AG04449 (cell line): Measurements from ENCODE around the gene GLRA2.

ENCODE experiments used
- CTCF ChIA-PET: fragments of 350-600 bp; formaldehyde crosslinking; extraction: SDS; loops from one replicate; lab custom pipeline; 2021; ENCODE audit warnings: antibody characterized with exemption; lab: Yijun Ruan, JAX
- POLR2A ChIA-PET: fragments of 400-600, 350-600 bp; formaldehyde crosslinking; extraction: SDS; loops from one replicate; lab custom pipeline; 2020; ENCODE audit warnings: antibody characterized with exemption, inconsistent platforms; lab: Yijun Ruan, JAX
- DNase-seq: peaks from one replicate; pipeline ENCODE4 v3.0.0-alpha.2; 2010; ENCODE audit warnings: low read depth, low spot score
- H3K4me3 ChIP-seq: 2 replicates; pipeline ENCODE4 v1.5.1; 2011; ENCODE audit warnings: low read depth, mild to moderate bottlenecking, control low read depth, low read length
- TF ChIP-seq, protein P1 (sequence below): IDR thresholded peaks from one replicate; pipeline ENCODE4 v1.5.1; 2011; ENCODE audit warnings: mild to moderate bottlenecking, moderate library complexity, low read length, control low read depth, inconsistent platforms; ENCODE audit not compliant: insufficient read depth; ENCODE audit errors: missing control alignments

GLRA2 gene

GRCh38 chrX:14738643-14739042, 209.3 kb downstream of the GLRA2 start:
- TF ChIP-seq, protein P1, sequence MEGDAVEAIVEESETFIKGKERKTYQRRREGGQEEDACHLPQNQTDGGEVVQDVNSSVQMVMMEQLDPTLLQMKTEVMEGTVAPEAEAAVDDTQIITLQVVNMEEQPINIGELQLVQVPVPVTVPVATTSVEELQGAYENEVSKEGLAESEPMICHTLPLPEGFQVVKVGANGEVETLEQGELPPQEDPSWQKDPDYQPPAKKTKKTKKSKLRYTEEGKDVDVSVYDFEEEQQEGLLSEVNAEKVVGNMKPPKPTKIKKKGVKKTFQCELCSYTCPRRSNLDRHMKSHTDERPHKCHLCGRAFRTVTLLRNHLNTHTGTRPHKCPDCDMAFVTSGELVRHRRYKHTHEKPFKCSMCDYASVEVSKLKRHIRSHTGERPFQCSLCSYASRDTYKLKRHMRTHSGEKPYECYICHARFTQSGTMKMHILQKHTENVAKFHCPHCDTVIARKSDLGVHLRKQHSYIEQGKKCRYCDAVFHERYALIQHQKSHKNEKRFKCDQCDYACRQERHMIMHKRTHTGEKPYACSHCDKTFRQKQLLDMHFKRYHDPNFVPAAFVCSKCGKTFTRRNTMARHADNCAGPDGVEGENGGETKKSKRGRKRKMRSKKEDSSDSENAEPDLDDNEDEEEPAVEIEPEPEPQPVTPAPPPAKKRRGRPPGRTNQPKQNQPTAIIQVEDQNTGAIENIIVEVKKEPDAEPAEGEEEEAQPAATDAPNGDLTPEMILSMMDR = no peak
- DNase-seq = no peak
- ChIA-PET POLR2A (no interaction called here), CTCF (no interaction called here)
- no peak overlapping the region for H3K4me3 ChIP-seq

- no peak for DNase-seq
- TF ChIP-seq, protein P1 = no peak
- ChIA-PET POLR2A (no interaction called here), CTCF (no interaction called here)
- no peak overlapping the region for H3K4me3 ChIP-seq
These were observed 224.1 kb downstream of the GLRA2 start for GRCh38 chrX:14753441-14753840.

DNA sequence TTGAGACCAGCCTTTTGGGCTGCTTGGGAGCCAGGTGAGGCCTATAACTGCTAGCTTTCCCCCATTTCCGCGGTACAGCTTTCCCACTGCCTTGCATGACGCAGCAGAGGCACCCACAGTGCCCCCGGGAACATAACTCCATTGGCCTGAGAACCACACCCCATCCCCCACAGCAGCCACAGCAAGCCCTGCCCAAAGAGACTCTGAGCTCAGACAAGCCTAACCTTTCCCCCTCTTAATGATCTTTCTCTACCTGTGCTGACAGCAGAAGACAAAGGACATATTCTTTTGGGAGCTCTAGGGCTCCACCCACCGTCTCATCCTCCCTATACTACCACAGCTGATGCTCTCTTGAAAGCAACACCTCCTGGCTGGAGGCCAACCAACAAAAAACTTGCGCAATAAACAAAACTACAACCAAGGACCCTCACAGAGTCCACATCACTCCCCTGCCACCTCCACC, 228.7 kb downstream of the GLRA2 start:
- ChIA-PET POLR2A (no interaction called here), CTCF (no interaction called here)
- no peak for DNase-seq
- no peak overlapping the region for H3K4me3 ChIP-seq
- TF ChIP-seq, protein P1 = no peak

GRCh38 chrX:14775416-14775815, 246.1 kb downstream of the GLRA2 start:
- CTCF ChIA-PET = no interaction called here
- no peak for DNase-seq
- TF ChIP-seq, protein P1 = no peak
- POLR2A ChIA-PET = no interaction called here
- no peak overlapping the region for H3K4me3 ChIP-seq

GRCh38 chrX:14776901-14777300, 247.6 kb downstream of the GLRA2 start:
- CTCF ChIA-PET = no interaction called here
- TF ChIP-seq, protein P1 = no peak
- POLR2A ChIA-PET = no interaction called here
- no peak for DNase-seq
- no peak overlapping the region for H3K4me3 ChIP-seq

GRCh38 chrX:14777525-14777924, 248.2 kb downstream of the GLRA2 start:
- POLR2A ChIA-PET = no interaction called here
- TF ChIP-seq, protein P1 = no peak
- DNase-seq = no peak
- no peak overlapping the region for H3K4me3 ChIP-seq
- CTCF ChIA-PET = no interaction called here
